Stimulated activated CD8-positive, alpha-beta memory T cell treated with anti-CD3 and anti-CD28 coated beads, Interleukin-7, amount 100 ng/mL, for 1 hour (primary cell): Measurements from ENCODE around the gene PDXP.

Experiments
- DNase-seq, 2 donors: peaks; one replicate each; pipeline ENCODE4 v3.0.0-alpha.2; 2020; ENCODE audit warnings: low read depth in 2 of 2

Gene PDXP

GRCh38 chr22:37697538-37697835, 39.0 kb downstream of the PDXP start:
- no peak for DNase-seq

GRCh38 chr22:37701141-37701786, 42.7 kb downstream of the PDXP start:
- no peak for DNase-seq

- DNase-seq: no peak
Measured at GRCh38 chr22:37703906-37704305, 45.4 kb downstream of the PDXP start.

- DNase-seq: no peak
Measured at GRCh38 chr22:37704645-37705044, 46.1 kb downstream of the PDXP start.

GRCh38 chr22:37705205-37705604, 46.7 kb downstream of the PDXP start:
- no peak for DNase-seq

- no peak for DNase-seq
Measured at GRCh38 chr22:37708580-37709444, 50.3 kb downstream of the PDXP start.

- no peak for DNase-seq
Measured at GRCh38 chr22:37709445-37709765, 50.9 kb downstream of the PDXP start.

GRCh38 chr22:37710675-37711074, 52.2 kb downstream of the PDXP start:
- DNase-seq: no peak

- no peak for DNase-seq
Measured at GRCh38 chr22:37711490-37711889, 53.0 kb downstream of the PDXP start.

GRCh38 chr22:37713761-37714160, 55.2 kb downstream of the PDXP start:
- DNase-seq: no peak

- DNase-seq: no peak
Measured at GRCh38 chr22:37714634-37715033, 56.1 kb downstream of the PDXP start.

- no peak for DNase-seq
Measured at GRCh38 chr22:37715760-37716159, 57.2 kb downstream of the PDXP start.
